ENCODE results near the gene SYT17.

SYT17 gene

GRCh38 chr16:19167710-19168370 is at the start of gene SYT17:
Gene SYT17 (plus strand): TSS chr16:19168240. CDS start chr16:19168647, 407 bp downstream.
- DNase-seq (ENCODE audit: low read depth): no peak

- no peak for DNase-seq (ENCODE audit: low read depth)
These were observed 49.1 kb upstream of the SYT17 start for GRCh38 chr16:19118938-19119431.

- DNase-seq (ENCODE audit: low read depth): no peak
These were observed 48.5 kb upstream of the SYT17 start for GRCh38 chr16:19119564-19119963.

GRCh38 chr16:19123535-19124178 is 44.4 kb upstream of the SYT17 start:
- no peak for DNase-seq (ENCODE audit: low read depth)

- no peak for DNase-seq (ENCODE audit: low read depth)
These were observed 41.7 kb upstream of the SYT17 start for GRCh38 chr16:19126300-19126699.

- no peak for DNase-seq (ENCODE audit: low read depth)
These were observed 40.8 kb upstream of the SYT17 start for GRCh38 chr16:19127205-19127604.

GRCh38 chr16:19127674-19128131 is 40.3 kb upstream of the SYT17 start:
- DNase-seq (ENCODE audit: low read depth): no peak

- DNase-seq (ENCODE audit: low read depth): no peak
These were observed 39.4 kb upstream of the SYT17 start for GRCh38 chr16:19128454-19129200.

GRCh38 chr16:19130385-19130784 is 37.7 kb upstream of the SYT17 start:
- DNase-seq (ENCODE audit: low read depth): no peak

GRCh38 chr16:19130852-19131824 is 36.9 kb upstream of the SYT17 start:
- no peak for DNase-seq (ENCODE audit: low read depth)

- no peak for DNase-seq (ENCODE audit: low read depth)
These were observed 36.2 kb upstream of the SYT17 start for GRCh38 chr16:19131825-19132218.

GRCh38 chr16:19132255-19132654 is 35.8 kb upstream of the SYT17 start:
- DNase-seq (ENCODE audit: low read depth): no peak

GRCh38 chr16:19132898-19133297 is 35.1 kb upstream of the SYT17 start:
- no peak for DNase-seq (ENCODE audit: low read depth)

- DNase-seq (ENCODE audit: low read depth): no peak
These were observed 34.4 kb upstream of the SYT17 start for GRCh38 chr16:19133600-19133999.

- DNase-seq (ENCODE audit: low read depth): no peak
These were observed 32.7 kb upstream of the SYT17 start for GRCh38 chr16:19135201-19135842.

GRCh38 chr16:19135896-19136438 is 32.1 kb upstream of the SYT17 start:
- no peak for DNase-seq (ENCODE audit: low read depth)

- no peak for DNase-seq (ENCODE audit: low read depth)
These were observed 31.4 kb upstream of the SYT17 start for GRCh38 chr16:19136549-19137196.

- no peak for DNase-seq (ENCODE audit: low read depth)
These were observed 30.6 kb upstream of the SYT17 start for GRCh38 chr16:19137201-19138128.

GRCh38 chr16:19138601-19139000 is 29.4 kb upstream of the SYT17 start:
- DNase-seq (ENCODE audit: low read depth): no peak

Data from stimulated activated CD8-positive, alpha-beta memory T cell treated with anti-CD3 and anti-CD28 coated beads, Interleukin-12 subunit alpha, Interleukin-12 subunit beta, amount 100 ng/mL, for 4 hours (primary cell).